Aortic smooth muscle cell (primary cell): ENCODE measurements around the gene ABHD16A. TPM values are rescaled to one million over a fixed set of nuclear protein-coding genes. Genes with fewer than 3 reads are reported as not detected.

Experiments used
- total RNA-seq: library from RNA; depleted of rRNA; stranded (reverse); fragments of >200 nt; gene quantifications from 2 replicates; pipeline ENCODE4 v1.2.3, GENCODE V29; 2014

ABHD16A gene
- total RNA-seq, 1 donor from 2014 or later = 51.5 TPM

DNA sequence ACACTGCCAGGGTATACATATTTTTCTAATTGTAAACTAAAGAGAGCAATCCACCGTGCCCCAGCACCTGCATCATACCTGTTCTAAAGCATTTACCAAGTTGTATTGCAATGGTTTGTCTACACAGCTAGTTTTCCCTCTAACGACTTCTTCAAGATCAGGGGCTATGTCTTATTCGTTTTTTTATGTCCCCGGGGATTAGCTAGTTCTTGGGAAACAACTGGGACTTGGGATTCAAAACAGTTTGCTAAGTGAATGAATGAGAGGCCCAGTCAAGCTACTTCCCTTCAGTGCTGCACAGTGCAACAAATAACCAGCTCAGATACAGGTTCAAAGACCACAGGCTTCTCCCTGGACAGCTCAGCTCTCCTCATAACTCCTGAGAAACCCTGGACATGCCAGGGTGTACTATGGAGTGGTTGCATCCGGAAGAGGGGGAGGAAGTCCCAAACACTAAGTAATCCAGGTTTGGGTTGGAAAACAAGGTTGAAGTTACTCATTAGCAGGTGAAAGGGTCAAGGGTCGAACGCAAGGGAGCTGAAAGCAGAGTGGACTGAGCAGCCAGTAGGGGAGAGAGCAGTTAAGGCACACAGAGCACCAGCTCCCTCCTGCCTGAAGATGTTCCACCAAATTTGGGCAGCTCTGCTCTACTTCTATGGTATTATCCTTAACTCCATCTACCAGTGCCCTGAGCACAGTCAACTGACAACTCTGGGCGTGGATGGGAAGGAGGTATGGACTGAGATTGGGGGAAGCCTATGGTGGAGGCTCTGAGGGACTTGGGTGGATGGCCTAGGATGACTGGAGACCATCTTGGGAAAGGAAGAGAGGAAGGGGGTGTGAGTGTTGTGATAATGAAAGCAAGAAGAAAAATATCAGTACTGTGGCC lies 47.5 kb downstream of the ABHD16A start, which contains the start of gene APOM:
TSS of gene APOM (plus strand) at position 546 of the 889 bp plus-strand sequence. CDS start at position 619, 73 bp downstream.

Other genes starting within 250 kb of the ABHD16A start
- 14.4 and 20.9 TPM in 2 replicates for gene MICB, start 205.2 kb downstream of the ABHD16A start, total RNA-seq
- not detected in 2 replicates for gene MCCD1, start 174.4 kb downstream of the ABHD16A start, total RNA-seq
- gene DDX39B, start 161.3 kb downstream of the ABHD16A start, total RNA-seq = 366 and 394 TPM in 2 replicates
- gene ATP6V1G2, start 156.7 kb downstream of the ABHD16A start, total RNA-seq = 3.3 and 4.0 TPM in 2 replicates
- gene NFKBIL1, start 155.7 kb downstream of the ABHD16A start, total RNA-seq = 22.6 and 22.9 TPM in 2 replicates
- not detected in 2 replicates for gene LTA, start 131.0 kb downstream of the ABHD16A start, total RNA-seq
- gene TNF, start 127.8 kb downstream of the ABHD16A start, total RNA-seq = not detected in 2 replicates
- gene LTB, start 120.9 kb downstream of the ABHD16A start, total RNA-seq = not detected in 2 replicates
- not detected in 2 replicates for gene LST1, start 117.0 kb downstream of the ABHD16A start, total RNA-seq
- not detected in 2 replicates for gene NCR3, start 110.3 kb downstream of the ABHD16A start, total RNA-seq
- not detected in 2 replicates for gene AIF1, start 88.1 kb downstream of the ABHD16A start, total RNA-seq
- 31.6 and 39.6 TPM in 2 replicates for gene PRRC2A, start 82.6 kb downstream of the ABHD16A start, total RNA-seq
- 107 and 122 TPM in 2 replicates for gene BAG6, start 50.7 kb downstream of the ABHD16A start, total RNA-seq
- 1.5 and 1.8 TPM in 2 replicates for gene APOM, start 47.4 kb downstream of the ABHD16A start, total RNA-seq
- gene C6orf47, start 42.5 kb downstream of the ABHD16A start, total RNA-seq = 22.2 and 26.7 TPM in 2 replicates
- 14.3 and 15.4 TPM in 2 replicates for gene GPANK1, start 38.3 kb downstream of the ABHD16A start, total RNA-seq
- 80.7 and 85.0 TPM in 2 replicates for gene CSNK2B, start 37.2 kb downstream of the ABHD16A start, total RNA-seq
- gene LY6G5B, start 33.3 kb downstream of the ABHD16A start, total RNA-seq = 2.0 and 3.2 TPM in 2 replicates
- gene LY6G5C, start 22.3 kb downstream of the ABHD16A start, total RNA-seq = 0.40 and 0.75 TPM in 2 replicates
- gene LY6G6F, start 3.5 kb upstream of the ABHD16A start, total RNA-seq = not detected in 2 replicates
- not detected in 2 replicates for gene LY6G6D, start 12.0 kb upstream of the ABHD16A start, total RNA-seq
- not detected in 2 replicates for gene LY6G6C, start 18.4 kb upstream of the ABHD16A start, total RNA-seq
- not detected in 2 replicates for gene MPIG6B, start 20.0 kb upstream of the ABHD16A start, total RNA-seq
- 112 and 142 TPM in 2 replicates for gene DDAH2, start 26.0 kb upstream of the ABHD16A start, total RNA-seq
- 784 and 832 TPM in 2 replicates for gene CLIC1, start 33.2 kb upstream of the ABHD16A start, total RNA-seq
- 5.3 and 5.4 TPM in 2 replicates for gene MSH5, start 36.7 kb upstream of the ABHD16A start, total RNA-seq
- gene SAPCD1, start 59.3 kb upstream of the ABHD16A start, total RNA-seq = 1.8 and 1.9 TPM in 2 replicates
- 0.13 and 0.19 TPM in 2 replicates for gene VWA7, start 74.0 kb upstream of the ABHD16A start, total RNA-seq
- gene VARS1, start 92.4 kb upstream of the ABHD16A start, total RNA-seq = 37.6 and 48.4 TPM in 2 replicates
- gene LSM2, start 103.6 kb upstream of the ABHD16A start, total RNA-seq = 17.9 and 25.9 TPM in 2 replicates
- gene HSPA1L, start 112.0 kb upstream of the ABHD16A start, total RNA-seq = 1.5 and 1.6 TPM in 2 replicates
- gene HSPA1A, start 112.2 kb upstream of the ABHD16A start, total RNA-seq = 97.9 and 108 TPM in 2 replicates
- 158 and 185 TPM in 2 replicates for gene HSPA1B, start 124.4 kb upstream of the ABHD16A start, total RNA-seq
- gene NEU1, start 159.5 kb upstream of the ABHD16A start, total RNA-seq = 60.4 and 69.0 TPM in 2 replicates
- gene SLC44A4, start 175.7 kb upstream of the ABHD16A start, total RNA-seq = 0.13 and 0.44 TPM in 2 replicates
- gene EHMT2, start 194.4 kb upstream of the ABHD16A start, total RNA-seq = 42.3 and 49.1 TPM in 2 replicates
- gene ZBTB12, start 198.8 kb upstream of the ABHD16A start, total RNA-seq = 3.3 and 3.7 TPM in 2 replicates
- 2.8 and 4.3 TPM in 2 replicates for gene C2, start 224.4 kb upstream of the ABHD16A start, total RNA-seq
- 20.3 and 31.2 TPM in 2 replicates for gene CFB, start 242.8 kb upstream of the ABHD16A start, total RNA-seq